ENCODE results near the gene PPP1R9A.

The PPP1R9A gene

GRCh38 chr7:95205665-95206225, 298.4 kb downstream of the PPP1R9A start:
- no peak for DNase-seq (ENCODE audit: low read depth)

GRCh38 chr7:95209276-95209675, 301.9 kb downstream of the PPP1R9A start:
- DNase-seq (ENCODE audit: low read depth) = no peak

GRCh38 chr7:95209788-95210187, 302.4 kb downstream of the PPP1R9A start:
- DNase-seq (ENCODE audit: low read depth) = no peak

- no peak for DNase-seq (ENCODE audit: low read depth)
These were observed 305.8 kb downstream of the PPP1R9A start for GRCh38 chr7:95213148-95213547.

GRCh38 chr7:95213809-95214492, 306.6 kb downstream of the PPP1R9A start:
- no peak for DNase-seq (ENCODE audit: low read depth)

- no peak for DNase-seq (ENCODE audit: low read depth)
These were observed 312.3 kb downstream of the PPP1R9A start for GRCh38 chr7:95219721-95220120.

GRCh38 chr7:95220328-95220727, 312.9 kb downstream of the PPP1R9A start:
- DNase-seq (ENCODE audit: low read depth) = no peak

GRCh38 chr7:95225301-95225700, 317.9 kb downstream of the PPP1R9A start:
- no peak for DNase-seq (ENCODE audit: low read depth)

GRCh38 chr7:95229301-95229700, 321.9 kb downstream of the PPP1R9A start:
- DNase-seq (ENCODE audit: low read depth) = no peak

- DNase-seq (ENCODE audit: low read depth) = no peak
These were observed 331.0 kb downstream of the PPP1R9A start for GRCh38 chr7:95238252-95238943.

GRCh38 chr7:95240921-95241320, 333.5 kb downstream of the PPP1R9A start:
- no peak for DNase-seq (ENCODE audit: low read depth)

GRCh38 chr7:95242266-95242665, 334.9 kb downstream of the PPP1R9A start:
- DNase-seq (ENCODE audit: low read depth) = no peak

- no peak for DNase-seq (ENCODE audit: low read depth)
These were observed 337.2 kb downstream of the PPP1R9A start for GRCh38 chr7:95244616-95245015.

- no peak for DNase-seq (ENCODE audit: low read depth)
These were observed 338.6 kb downstream of the PPP1R9A start for GRCh38 chr7:95245828-95246500.

GRCh38 chr7:95246831-95247370, 339.5 kb downstream of the PPP1R9A start:
- no peak for DNase-seq (ENCODE audit: low read depth)

GRCh38 chr7:95250571-95250970, 343.2 kb downstream of the PPP1R9A start:
- DNase-seq (ENCODE audit: low read depth) = no peak

- DNase-seq (ENCODE audit: low read depth) = no peak
These were observed 344.6 kb downstream of the PPP1R9A start for GRCh38 chr7:95251966-95252365.

GRCh38 chr7:95253986-95254385, 346.6 kb downstream of the PPP1R9A start:
- no peak for DNase-seq (ENCODE audit: low read depth)

- DNase-seq (ENCODE audit: low read depth) = no peak
These were observed 348.3 kb downstream of the PPP1R9A start for GRCh38 chr7:95255691-95256090.

- DNase-seq (ENCODE audit: low read depth) = no peak
These were observed 354.6 kb downstream of the PPP1R9A start for GRCh38 chr7:95261895-95262415.

GRCh38 chr7:95262875-95263274, 355.5 kb downstream of the PPP1R9A start:
- no peak for DNase-seq (ENCODE audit: low read depth)

GRCh38 chr7:95263785-95264362, 356.5 kb downstream of the PPP1R9A start:
- DNase-seq (ENCODE audit: low read depth) = no peak
